ENCODE measurements around the gene KLHDC1.
"Not testable (repeated sequence)": the region's sequence is repeated elsewhere in the genome, so short reads cannot be mapped to it uniquely, and the experiment has no call there.

The KLHDC1 gene

DNA sequence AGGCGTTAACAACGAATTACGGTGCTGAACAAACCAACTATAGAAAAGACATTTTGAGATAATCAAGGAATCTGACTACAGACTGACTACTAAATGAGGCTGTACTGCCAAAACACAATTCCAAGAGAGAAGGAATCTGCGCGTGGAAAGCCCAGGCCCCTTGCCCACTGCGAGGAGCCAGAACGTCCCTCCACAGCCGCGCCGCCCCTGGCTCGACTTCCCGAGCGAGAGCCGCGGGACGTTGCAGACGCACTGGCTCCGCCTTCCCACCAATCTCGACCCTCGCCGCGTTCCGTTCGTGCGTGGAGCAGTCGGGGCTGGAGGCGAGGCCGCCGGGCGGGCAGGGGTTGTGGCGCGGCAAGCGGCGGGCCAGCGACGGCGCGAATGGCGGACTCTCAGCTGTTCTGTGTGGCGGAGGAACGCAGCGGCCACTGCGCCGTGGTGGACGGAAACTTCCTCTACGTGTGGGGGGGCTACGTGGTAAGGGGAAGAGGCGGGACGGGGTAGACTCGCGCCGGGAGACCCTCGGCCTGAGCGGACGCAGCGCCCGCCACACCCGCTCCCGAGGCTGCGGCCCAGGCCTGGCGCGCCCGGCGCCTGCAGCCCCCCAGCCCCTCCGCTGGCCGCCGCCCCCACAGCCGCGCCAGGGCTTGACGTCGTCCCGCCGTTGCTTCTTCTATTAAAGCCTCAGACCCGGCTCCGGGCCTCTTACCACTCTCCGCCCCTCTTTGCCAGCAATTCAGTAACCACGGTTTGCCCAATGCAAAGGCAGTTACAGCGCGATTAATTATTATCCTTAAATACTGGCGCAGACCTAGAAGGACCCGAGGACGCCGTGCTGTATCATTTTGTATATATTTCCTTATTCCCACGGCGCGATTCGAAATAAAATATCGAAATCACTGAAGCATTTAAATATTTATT, at the start of gene KLHDC1:
Gene KLHDC1 (plus strand): TSS at position 310 of the 924 bp plus-strand sequence. CDS start 75 bp downstream, at position 385.
- peak; percentile 50 to 57 for DNase-seq (ENCODE audit: low read depth in 2 of 2)

DNA sequence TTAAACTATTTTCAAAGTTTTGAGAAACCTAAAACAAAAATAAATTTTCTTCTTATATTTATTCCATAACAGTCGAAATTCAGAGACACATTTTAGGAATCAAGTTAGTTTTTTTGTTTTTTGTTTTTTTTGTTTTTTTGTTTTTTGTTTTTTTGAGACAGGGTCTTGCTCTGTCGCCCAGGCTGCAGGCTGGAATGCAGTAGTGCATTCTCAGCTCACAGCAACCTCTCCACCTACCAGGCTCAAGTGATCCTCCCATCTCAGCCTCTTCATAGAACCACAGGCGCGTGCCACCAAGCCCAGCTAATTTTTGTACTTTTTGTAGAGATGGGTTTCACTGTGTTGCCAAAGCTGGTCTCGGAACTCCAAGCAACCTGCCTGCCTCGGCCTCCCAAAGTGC, 39.4 kb upstream of the KLHDC1 start:
- no peak for DNase-seq (ENCODE audit: low read depth in 2 of 2)

DNA sequence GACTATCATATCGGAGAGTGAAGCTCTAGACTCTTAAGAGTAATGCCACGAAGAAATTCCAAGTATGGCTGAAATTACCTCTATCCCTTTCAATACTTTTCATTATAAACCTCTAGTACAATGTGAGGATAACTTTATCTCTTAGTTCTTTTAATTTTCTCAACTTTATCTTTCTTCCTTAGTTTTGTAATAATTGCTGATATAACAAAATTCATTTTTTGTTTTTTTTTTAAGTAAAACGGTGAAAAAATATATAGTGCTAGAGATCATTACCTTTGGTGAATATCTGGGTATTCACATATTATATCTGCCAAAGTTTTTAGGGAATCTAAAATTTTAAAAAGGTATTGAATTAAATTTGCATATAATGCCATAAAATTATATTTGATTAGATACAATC, 38.4 kb upstream of the KLHDC1 start:
- no peak for DNase-seq (ENCODE audit: low read depth in 2 of 2)

DNA sequence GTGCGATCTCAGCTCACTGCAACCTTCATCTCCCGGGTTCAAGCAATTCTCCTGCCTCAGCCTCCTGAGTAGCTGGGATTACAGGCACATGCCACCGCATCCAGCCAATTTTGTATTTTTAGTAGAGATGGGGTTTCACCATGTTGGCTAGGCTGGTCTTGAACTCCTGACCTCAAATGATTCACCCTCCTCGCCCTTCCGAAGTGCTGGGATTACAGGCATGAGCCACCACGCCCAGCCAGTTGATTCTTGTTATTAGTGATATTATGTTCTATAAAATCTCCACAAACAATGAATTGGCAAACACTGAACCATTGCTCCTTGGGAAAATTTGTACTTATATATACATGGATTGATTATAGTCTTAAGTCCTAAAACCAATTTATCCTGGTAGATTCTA, 35.4 kb upstream of the KLHDC1 start:
- not testable (repeated sequence) for DNase-seq (ENCODE audit: low read depth in 2 of 2)

DNA sequence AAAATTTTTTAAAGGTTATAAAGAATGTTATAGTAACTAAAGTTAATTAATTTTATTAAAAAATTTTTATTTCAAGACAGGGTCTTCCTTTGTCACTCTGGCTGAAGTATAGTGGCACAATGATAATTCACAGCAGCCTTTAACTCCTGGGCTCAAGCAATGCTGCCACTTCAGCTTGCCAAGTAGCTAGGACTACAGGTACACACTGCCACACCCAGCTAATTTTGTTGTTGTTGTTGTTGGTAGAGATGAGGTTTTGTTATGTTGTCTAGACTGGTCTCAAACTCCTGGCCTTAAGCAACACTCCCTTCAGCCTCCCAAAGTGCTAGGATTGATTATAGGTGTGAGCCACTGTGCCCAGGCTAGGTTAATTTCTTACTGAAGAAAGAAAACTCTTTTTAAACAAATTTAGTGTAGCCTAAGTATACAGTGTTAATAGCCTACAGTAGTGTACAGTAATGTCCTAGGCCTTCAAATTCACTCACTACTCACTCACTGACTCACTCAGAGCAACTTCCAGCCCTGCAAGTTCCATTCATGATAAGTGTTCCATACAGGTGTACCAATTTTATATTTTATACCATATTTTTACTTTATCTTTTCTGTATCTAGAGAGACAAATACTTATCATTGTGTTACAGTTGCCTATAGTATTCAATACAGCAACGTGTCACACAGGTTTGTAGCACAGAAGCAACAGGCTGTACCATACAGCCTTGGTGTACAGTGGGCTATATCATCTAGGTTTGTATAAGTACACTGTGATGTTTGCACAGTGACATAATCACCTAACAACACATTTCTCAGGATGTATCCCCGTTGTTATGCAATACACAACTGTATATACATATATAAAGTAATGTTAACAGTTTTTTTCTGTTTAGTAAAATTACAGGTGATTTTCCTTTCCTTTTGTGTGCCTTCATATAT, 33.1 kb upstream of the KLHDC1 start:
- DNase-seq (ENCODE audit: low read depth in 2 of 2), result no peak

GRCh38 chr14:49670475-49670874, 22.4 kb upstream of the KLHDC1 start:
- no peak for DNase-seq (ENCODE audit: low read depth in 2 of 2)

DNA sequence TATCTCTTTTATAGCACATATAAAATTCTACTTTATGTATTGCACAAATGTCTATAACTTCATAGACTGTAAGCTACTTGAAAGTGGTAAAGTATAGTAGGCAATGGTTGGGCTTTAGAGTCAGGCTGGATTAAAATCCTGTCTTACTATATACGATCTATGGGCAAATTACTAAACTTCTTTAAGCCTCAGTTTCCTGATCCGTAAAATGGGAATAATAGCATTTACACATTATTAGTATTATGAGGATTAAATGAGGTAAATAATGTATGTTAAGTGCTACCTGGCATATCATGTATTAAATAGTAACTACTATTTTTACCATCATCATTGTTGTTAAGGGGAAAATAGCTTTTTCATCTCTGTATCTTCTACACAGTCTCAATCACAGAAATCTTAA, 19.3 kb upstream of the KLHDC1 start:
- DNase-seq (ENCODE audit: low read depth in 2 of 2), result no peak

DNA sequence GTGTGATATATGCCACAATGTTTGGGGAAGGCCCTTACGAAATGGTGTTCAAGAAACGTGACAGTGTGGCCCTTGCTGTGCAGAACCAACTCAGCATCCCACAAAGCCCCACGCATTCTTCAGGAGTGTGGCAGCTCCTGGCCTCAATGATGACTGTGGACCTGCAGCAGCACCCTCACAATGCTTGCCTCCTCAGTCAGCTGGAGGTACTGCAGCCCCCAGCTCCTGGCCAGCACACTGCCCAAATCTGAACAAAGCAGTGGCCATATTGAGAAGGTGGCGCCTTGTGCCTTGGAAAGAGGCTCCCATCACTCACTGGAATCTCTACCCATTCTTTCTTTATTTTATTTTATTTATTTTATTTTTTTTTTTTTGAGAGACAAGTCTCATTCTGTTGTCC, 15.3 kb upstream of the KLHDC1 start:
- no peak for DNase-seq (ENCODE audit: low read depth in 2 of 2)

DNA sequence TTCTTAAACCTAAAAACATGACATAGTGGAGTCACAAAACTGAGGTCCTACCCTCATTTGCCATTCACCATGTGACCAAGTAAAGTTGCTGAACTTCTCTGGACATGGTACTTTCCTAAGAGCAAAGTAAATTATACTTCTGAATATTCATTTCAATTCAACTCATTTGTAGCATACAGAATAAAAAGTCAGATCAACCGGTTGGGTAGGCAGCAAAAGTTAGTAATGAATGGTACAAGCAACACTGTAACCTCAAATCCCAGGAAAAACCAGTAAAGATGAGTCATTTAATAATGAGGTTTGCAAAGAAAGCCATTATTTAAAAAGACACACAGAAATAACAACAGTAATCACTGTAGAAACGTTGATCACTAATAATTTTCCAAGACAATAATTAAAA, 13.6 kb upstream of the KLHDC1 start:
- no peak for DNase-seq (ENCODE audit: low read depth in 2 of 2)

DNA sequence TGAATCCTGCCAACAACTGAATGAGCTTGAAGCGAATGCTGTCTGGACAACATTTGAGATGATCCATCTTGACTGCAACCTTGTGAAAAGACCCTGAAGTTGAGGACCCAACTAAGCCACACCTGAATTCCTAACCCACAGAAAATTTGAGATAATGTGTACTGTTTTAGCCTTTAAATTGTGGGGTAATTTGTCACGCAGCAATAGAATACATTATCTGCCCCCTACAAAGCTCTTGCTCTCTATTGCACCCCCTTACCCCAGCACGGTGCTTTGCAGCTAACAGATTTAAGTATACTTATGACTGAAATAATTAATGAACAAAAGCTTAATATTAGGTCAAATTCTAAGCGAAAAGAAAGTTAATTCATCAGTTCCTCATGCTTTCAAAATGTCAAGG, 6.5 kb upstream of the KLHDC1 start:
- no peak for DNase-seq (ENCODE audit: low read depth in 2 of 2)

DNA sequence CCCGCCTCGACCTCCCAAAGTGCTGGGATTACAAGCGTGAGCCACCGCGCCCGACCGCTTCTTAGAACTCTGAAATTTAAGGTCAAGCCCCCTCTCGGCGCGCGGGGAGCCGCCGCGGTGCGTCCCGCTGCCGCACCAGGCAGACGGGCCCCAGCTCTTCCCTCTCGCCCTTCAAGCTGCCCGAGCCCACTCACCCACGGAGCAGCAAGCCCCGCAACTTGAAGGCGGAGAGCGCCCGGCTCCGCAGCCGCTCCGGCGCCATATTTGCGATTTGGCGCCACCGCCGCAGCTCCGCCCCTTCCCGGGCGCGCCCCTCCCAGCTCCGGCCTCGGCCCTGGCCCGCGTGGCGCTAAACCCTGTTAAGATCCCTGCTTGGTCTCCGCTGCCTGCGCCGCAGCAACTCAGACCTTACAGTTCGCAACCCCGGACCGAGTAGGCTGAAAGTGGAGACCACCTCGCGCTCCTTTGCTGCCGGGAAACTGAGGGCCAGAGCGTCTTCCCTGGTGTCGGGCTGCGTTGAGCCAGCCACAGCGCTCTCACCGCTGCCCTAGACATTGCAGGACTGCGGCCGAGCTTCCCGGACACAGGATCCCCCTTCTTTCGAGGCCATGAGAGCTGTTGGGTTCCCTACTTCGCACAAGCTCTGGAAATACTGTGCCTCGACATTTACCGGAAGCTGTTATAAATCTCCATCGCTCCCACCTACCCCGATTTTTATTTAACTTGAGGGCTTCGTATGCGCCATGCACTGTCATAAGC, 4.8 kb upstream of the KLHDC1 start, which contains the start of gene POLE2:
Gene POLE2 (minus strand): TSS at position 273 of the 759 bp plus-strand sequence. CDS start 11 bp downstream, at position 262.
- peak; percentile 76 to 78 for DNase-seq (ENCODE audit: low read depth in 2 of 2)

DNA sequence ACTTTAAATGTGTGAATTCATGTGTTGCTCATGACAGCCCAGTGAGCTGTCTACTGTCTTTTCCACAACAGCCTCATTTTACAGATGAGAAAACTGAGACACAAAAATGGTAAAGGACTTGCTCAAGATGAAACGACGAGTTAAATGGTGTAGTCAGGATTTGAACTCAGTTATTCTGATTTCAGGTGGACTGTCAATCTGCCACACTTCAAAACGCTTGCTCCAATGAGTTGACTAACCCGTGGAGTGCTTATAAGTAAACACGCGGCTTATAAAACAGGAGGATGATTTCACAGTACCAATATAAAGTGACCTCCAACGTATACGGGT, 4.3 kb upstream of the KLHDC1 start:
- no peak for DNase-seq (ENCODE audit: low read depth in 2 of 2)

GRCh38 chr14:49691031-49691430, 1.9 kb upstream of the KLHDC1 start:
- no peak for DNase-seq (ENCODE audit: low read depth in 2 of 2)

DNA sequence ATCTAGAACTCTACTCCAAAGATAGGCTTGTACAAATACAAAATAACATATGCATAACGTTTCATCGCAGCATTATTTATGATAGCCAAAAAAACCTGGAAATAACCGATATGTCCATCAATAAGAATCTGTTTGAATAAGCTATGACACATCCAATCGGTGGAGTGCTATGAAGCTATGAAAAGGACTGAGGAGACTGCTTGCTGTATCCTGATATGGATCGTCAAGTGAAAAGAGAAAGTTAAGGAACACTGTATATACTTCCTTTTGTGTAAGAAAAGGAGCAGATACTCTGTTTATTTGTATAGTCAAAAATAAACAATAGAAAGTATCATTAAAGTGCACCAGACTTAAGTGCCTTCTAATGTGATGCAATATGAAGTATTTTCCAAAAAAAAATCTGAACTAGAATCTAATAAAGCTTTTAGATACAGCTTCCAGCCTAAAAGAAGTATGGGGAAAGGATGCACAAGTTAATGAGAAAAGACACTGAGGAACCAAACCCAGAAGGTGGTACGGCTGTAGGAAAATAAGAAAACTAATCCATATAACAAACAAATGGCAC, 645 bp upstream of the KLHDC1 start:
- no peak for DNase-seq (ENCODE audit: low read depth in 2 of 2)

- not testable (repeated sequence) for DNase-seq (ENCODE audit: low read depth in 2 of 2)
These were observed 810 bp downstream of the KLHDC1 start for GRCh38 chr14:49693735-49694124.

DNA sequence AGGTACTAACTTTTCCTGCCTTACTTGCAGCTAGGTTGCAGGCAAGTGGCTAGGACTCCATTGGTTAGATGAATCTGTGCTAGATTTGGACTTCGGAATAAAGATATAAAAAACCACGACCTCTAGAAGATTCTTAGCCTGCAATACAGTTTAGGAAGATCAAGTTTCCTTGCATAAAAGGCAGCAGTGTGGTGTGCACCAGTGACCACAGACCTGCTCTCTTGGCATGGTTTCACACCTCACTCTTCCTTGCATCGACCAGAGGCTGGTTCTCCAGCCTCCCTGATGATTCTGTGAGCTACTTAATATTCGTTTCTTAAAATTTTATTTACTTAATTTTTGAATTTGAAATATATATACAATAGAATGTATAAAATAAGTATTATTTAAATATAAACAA, 9.8 kb downstream of the KLHDC1 start:
- DNase-seq (ENCODE audit: low read depth in 2 of 2), result no peak

- DNase-seq (ENCODE audit: low read depth in 2 of 2), result no peak
These were observed 11.0 kb downstream of the KLHDC1 start for GRCh38 chr14:49703965-49704364.

DNA sequence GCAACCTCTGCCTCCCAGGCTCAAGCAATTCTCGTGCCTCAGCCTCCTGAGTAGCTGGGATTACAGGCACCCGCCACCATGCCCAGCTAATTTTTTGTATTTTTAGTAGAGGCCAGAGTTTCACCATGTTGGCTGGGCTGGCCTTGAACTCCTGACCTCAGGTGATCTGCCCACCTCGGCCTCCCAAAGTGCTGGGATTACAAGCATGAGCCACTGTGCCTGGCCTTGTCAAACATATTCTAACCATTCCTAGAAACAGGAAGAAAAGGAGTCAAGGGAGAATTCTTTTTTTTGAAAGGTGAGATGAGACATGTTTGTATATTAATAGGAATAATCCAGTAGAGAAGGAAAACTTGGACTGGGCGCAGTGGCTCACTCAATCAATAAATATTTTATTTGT, 11.6 kb downstream of the KLHDC1 start:
- not testable (repeated sequence) for DNase-seq (ENCODE audit: low read depth in 2 of 2)

- DNase-seq (ENCODE audit: low read depth in 2 of 2), result not testable (repeated sequence)
These were observed 18.1 kb downstream of the KLHDC1 start for GRCh38 chr14:49710993-49711392.

- no peak for DNase-seq (ENCODE audit: low read depth in 2 of 2)
These were observed 27.8 kb downstream of the KLHDC1 start for GRCh38 chr14:49720744-49721143.

GRCh38 chr14:49721733-49722435, 29.0 kb downstream of the KLHDC1 start:
- not testable (repeated sequence) for DNase-seq (ENCODE audit: low read depth in 2 of 2)
